OCI-LY3 (cell line): Measurements from ENCODE around the gene ARHGEF16.

Source experiments
- H2AFZ ChIP-seq: fragments of 200-600, 300-600 bp; shearing (Covaris generic); 2 replicates; pipeline ENCODE4 v1.6.0; 2014; ENCODE audit warnings: antibody characterized with exemption, low read depth, low read length
- H3K27ac ChIP-seq: fragments of 200-600, 300-600 bp; sonication (generic); 2 replicates; pipeline ENCODE4 v1.5.1; 2014; ENCODE audit warnings: mild to moderate bottlenecking, low read length, moderate library complexity, mixed read lengths
- H3K27me3 ChIP-seq: fragments of 200-600, 300-600 bp; sonication (generic); 2 replicates; pipeline ENCODE4 v1.6.1; 2014; ENCODE audit warnings: low read depth, low read length, mixed read lengths
- H3K36me3 ChIP-seq: fragments of 200-600, 300-600 bp; sonication (generic); replicated peaks from 2 replicates; pipeline ENCODE3; 2014; ENCODE audit warnings: low read depth, low read length, mixed read lengths
- H3K4me1 ChIP-seq: fragments of 300-600, 200-600 bp; sonication (generic); 2 replicates; pipeline ENCODE4 v1.6.1; 2014; ENCODE audit warnings: low read length, mixed read lengths
- H3K4me2 ChIP-seq: fragments of 200-600, 300-600 bp; sonication (generic); 2 replicates; pipeline ENCODE4 v1.6.1; 2014; ENCODE audit warnings: low read length, mixed read lengths
- H3K4me3 ChIP-seq: fragments of 300-600, 200-600 bp; sonication (generic); 2 replicates; pipeline ENCODE4 v1.5.1; 2014; ENCODE audit warnings: antibody characterized with exemption, mild to moderate bottlenecking, low read length, moderate library complexity
- H3K79me2 ChIP-seq: fragments of 300-600, 200-600 bp; shearing (Covaris generic); 2 replicates; pipeline ENCODE4 v1.6.1; 2014; ENCODE audit warnings: mild to moderate bottlenecking, low read length, mixed read lengths
- H3K9ac ChIP-seq: fragments of 300-600, 200-600 bp; shearing (Covaris generic); 2 replicates; pipeline ENCODE4 v1.6.0; 2014; ENCODE audit warnings: mild to moderate bottlenecking, low read length, moderate library complexity
- H3K9me3 ChIP-seq: fragments of 200-600, 300-600 bp; shearing (Covaris generic); 2 replicates; pipeline ENCODE4 v1.6.1; 2014; ENCODE audit warnings: low read length, mixed read lengths; ENCODE audit not compliant: insufficient read depth
- H4K20me1 ChIP-seq: fragments of 200-600, 300-600 bp; sonication (generic); 2 replicates; pipeline ENCODE4 v1.6.1; 2016; ENCODE audit warnings: low read length, mixed read lengths; ENCODE audit not compliant: insufficient read depth
- CTCF ChIP-seq: fragments of 200-600, 300-600 bp; sonication (generic); IDR thresholded peaks from 2 replicates; pipeline ENCODE4 v1.5.1; 2014; ENCODE audit warnings: antibody characterized with exemption, low read length, low read depth
- EZH2phosphoT487 ChIP-seq: fragments of 200-600 bp; shearing (Covaris generic); IDR thresholded peaks from 2 replicates; pipeline ENCODE4 v1.6.1; 2018; ENCODE audit warnings: antibody characterized with exemption, mixed run types, low read depth

The ARHGEF16 gene

GRCh38 chr1:3478187-3478586, 23.7 kb downstream of the ARHGEF16 start:
- no peak overlapping the region for H3K4me2 ChIP-seq
- H3K36me3 ChIP-seq = no peaks in the 10 kb centered on the region
- H3K4me1 ChIP-seq = no peaks in the 10 kb centered on the region
- no peak overlapping the region for H3K9ac ChIP-seq
- H4K20me1 ChIP-seq = no peaks in the 10 kb centered on the region
- TF ChIP-seq EZH2phosphoT487 = no peak
- no peak for TF ChIP-seq CTCF
- no peak overlapping the region for H3K27ac ChIP-seq
- H3K27me3 ChIP-seq = no peaks in the 10 kb centered on the region
- no peak overlapping the region for H2AFZ ChIP-seq
- no peaks in the 10 kb centered on the region for H3K9me3 ChIP-seq
- H3K79me2 ChIP-seq = no peaks in the 10 kb centered on the region
- H3K4me3 ChIP-seq = no peak overlapping the region

- no peaks in the 10 kb centered on the region for H3K4me1 ChIP-seq
- H2AFZ ChIP-seq = no peak overlapping the region
- H3K4me2 ChIP-seq = no peak overlapping the region
- no peaks in the 10 kb centered on the region for H3K27me3 ChIP-seq
- no peak for TF ChIP-seq CTCF
- TF ChIP-seq EZH2phosphoT487 = no peak
- no peak overlapping the region for H3K27ac ChIP-seq
- H3K4me3 ChIP-seq = no peak overlapping the region
- no peaks in the 10 kb centered on the region for H3K9me3 ChIP-seq
- H3K9ac ChIP-seq = no peak overlapping the region
- H3K79me2 ChIP-seq = no peaks in the 10 kb centered on the region
- no peaks in the 10 kb centered on the region for H4K20me1 ChIP-seq
- no peaks in the 10 kb centered on the region for H3K36me3 ChIP-seq
These were observed 25.3 kb downstream of the ARHGEF16 start for GRCh38 chr1:3479511-3480368.

GRCh38 chr1:3480369-3480719, 25.9 kb downstream of the ARHGEF16 start:
- H3K36me3 ChIP-seq = no peaks in the 10 kb centered on the region
- H2AFZ ChIP-seq = no peak overlapping the region
- no peak overlapping the region for H3K4me3 ChIP-seq
- H3K9ac ChIP-seq = no peak overlapping the region
- no peak overlapping the region for H3K4me2 ChIP-seq
- H3K27me3 ChIP-seq = 0 out of 2 replicates have a peak, but pooled peaks cover 3% of the 10 kb centered on the region
- TF ChIP-seq CTCF (no peak), EZH2phosphoT487 (no peak)
- no peak overlapping the region for H3K27ac ChIP-seq
- no peaks in the 10 kb centered on the region for H3K9me3 ChIP-seq
- no peaks in the 10 kb centered on the region for H3K4me1 ChIP-seq
- H3K79me2 ChIP-seq = no peaks in the 10 kb centered on the region
- no peaks in the 10 kb centered on the region for H4K20me1 ChIP-seq

GRCh38 chr1:3481046-3481445, 26.6 kb downstream of the ARHGEF16 start:
- Histone ChIP-seq H3K4me2 (no peak overlapping the region), H2AFZ (no peak overlapping the region), H3K27me3 (peaks cover 3% of the 10 kb centered on the region; the same call in 1 of the 2 replicates), H4K20me1 (no peaks in the 10 kb centered on the region), H3K9me3 (no peaks in the 10 kb centered on the region), H3K36me3 (no peaks in the 10 kb centered on the region), H3K27ac (no peak overlapping the region), H3K4me1 (no peaks in the 10 kb centered on the region), H3K4me3 (no peak overlapping the region), H3K9ac (no peak overlapping the region), H3K79me2 (no peaks in the 10 kb centered on the region)
- no peak for TF ChIP-seq CTCF
- TF ChIP-seq EZH2phosphoT487 = no peak
